Fibroblast of pulmonary artery (primary cell): Measurements from ENCODE around the gene SEMA5B.

ENCODE experiments used
- DNase-seq: peaks from one replicate; pipeline ENCODE4 v3.0.0-alpha.2; 2010; ENCODE audit warnings: low read depth
- H3K4me3 ChIP-seq: replicated peaks from 2 replicates; pipeline ENCODE4 v1.5.1; 2011; ENCODE audit warnings: low read depth, mild to moderate bottlenecking, control low read depth, low read length, moderate library complexity
- CTCF ChIP-seq: IDR thresholded peaks from 2 replicates; pipeline ENCODE4 v1.5.1; 2011; ENCODE audit warnings: mild to moderate bottlenecking, control low read depth, low read length, inconsistent platforms; ENCODE audit errors: missing control alignments

The SEMA5B gene

DNA sequence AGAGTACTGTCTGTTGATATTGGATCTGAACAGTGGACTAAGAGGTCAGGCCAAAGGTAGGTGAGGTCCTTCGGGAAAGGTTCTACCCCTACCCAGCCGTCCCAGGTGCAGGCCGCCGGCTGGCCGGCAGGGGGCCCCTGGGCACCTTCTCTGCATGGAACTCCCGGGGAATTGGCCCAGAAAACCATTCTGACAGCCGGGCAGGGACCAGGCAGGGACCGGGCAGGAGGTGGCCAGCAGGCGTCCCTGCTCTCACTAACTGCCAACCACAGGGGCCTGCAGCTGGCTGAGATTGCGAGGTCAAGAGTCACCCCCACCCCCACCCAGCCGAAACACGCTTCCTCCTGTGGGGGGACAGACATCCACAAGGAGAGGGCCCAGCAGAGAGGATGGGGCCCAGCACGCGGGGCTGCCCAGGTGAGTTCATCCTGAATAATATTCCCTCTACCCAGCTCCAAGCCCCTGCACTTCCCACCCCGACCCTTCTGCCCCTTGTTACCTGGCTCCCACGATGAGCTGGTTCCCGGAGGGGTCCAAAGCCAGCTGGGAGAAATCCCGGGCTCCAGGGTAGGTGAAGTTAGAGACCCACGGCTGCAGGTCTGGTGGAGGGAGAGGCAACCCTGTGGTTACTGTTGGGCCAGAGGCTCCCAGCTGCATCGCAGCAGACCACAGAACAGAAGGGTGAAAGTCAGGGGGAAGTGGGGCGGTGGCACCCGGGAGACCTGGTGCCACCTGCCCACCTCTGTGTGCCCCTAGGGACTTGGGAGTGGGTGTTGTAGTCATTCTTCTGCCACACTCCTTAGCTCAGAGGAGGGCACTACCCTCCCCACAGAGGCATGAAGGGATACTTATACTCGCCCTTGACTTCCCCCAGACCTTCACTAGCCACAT, 84.4 kb downstream of the SEMA5B start:
- peak; percentile 92 for TF ChIP-seq CTCF
- no peak overlapping the region for H3K4me3 ChIP-seq
- peak; percentile 60 for DNase-seq

- DNase-seq = no peak
- no peak overlapping the region for H3K4me3 ChIP-seq
- no peak for TF ChIP-seq CTCF
Observed at GRCh38 chr3:122942239-122942638, 85.3 kb downstream of the SEMA5B start.

- peak; percentile 58 for TF ChIP-seq CTCF
- no peak overlapping the region for H3K4me3 ChIP-seq
- peak; percentile 22 for DNase-seq
Observed at GRCh38 chr3:122941228-122942206, 86.0 kb downstream of the SEMA5B start.

DNA sequence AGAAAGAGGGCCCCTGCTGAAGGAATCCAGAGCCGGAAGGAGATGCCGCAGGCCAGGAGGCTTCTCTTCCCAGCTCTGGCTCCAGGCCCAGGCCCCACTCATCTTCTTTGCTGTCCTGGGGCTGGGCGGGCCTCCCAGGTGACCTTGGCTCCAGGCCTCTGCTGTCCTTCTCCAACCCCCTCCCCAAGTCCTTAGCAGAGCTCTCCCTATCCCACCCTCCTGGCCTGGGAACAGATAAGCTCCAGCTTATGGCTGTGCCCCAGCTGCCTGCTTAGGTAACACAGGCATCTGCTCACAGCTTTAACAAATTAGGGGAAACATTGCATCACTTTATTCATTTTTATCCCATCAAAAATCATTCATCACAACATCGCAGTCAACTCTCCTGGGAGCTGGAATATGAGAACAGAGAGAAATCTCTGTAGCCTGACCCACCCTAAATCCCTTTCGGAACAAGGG, 86.9 kb downstream of the SEMA5B start:
- DNase-seq = peak; percentile 30
- TF ChIP-seq CTCF = no peak
- no peak overlapping the region for H3K4me3 ChIP-seq

- TF ChIP-seq CTCF = no peak
- H3K4me3 ChIP-seq = no peak overlapping the region
- no peak for DNase-seq
Observed at GRCh38 chr3:122938783-122939425, 88.7 kb downstream of the SEMA5B start.

- no peak for TF ChIP-seq CTCF
- DNase-seq = no peak
Observed at GRCh38 chr3:122937745-122938144, 89.8 kb downstream of the SEMA5B start.

More at GRCh38 chr3:122937745-122938144, 89.8 kb downstream of the SEMA5B start:
- no peak overlapping the region for H3K4me3 ChIP-seq
